Mesenteric fat pad (tissue), 1 donor: ENCODE results near the gene ADAMTS3. TPM values are rescaled to one million over a fixed set of nuclear protein-coding genes. Genes with fewer than 3 reads are reported as not detected.

Experiments used
- DNase-seq: peaks from one replicate; pipeline ENCODE4 v3.0.0-alpha.2; 2020; ENCODE audit warnings: low spot score
- long read RNA-seq: library from polyadenylated mRNA; unstranded; transcript quantifications from one replicate; pipeline ENCODE4 v2.0.0, GENCODE V29; 2020
- total RNA-seq: library from RNA; stranded (reverse); fragmentation: NEBNext Ultra II Directional; extraction: Animal tissue kit (Norgen Biotek cat#: 25700); gene quantifications from one replicate; pipeline ENCODE4 v1.2.1, GENCODE V29; 2021
- donor health status: DM: yes; HTN: yes; CAD: no.

The ADAMTS3 gene
- total RNA-seq: 2.1 TPM
- long read RNA-seq, partial matches to known transcripts: 0 of 2 reads
- long read RNA-seq, other reads (novel, unspliced or antisense): 2 of 2 reads

GRCh38 chr4:72568959-72569718 is at the start of gene ADAMTS3:
Gene ADAMTS3 (minus strand): TSS chr4:72569221. CDS start chr4:72568762, 459 bp downstream.
- DNase-seq: peak; percentile 90

GRCh38 chr4:72613959-72614358 is 44.9 kb upstream of the ADAMTS3 start:
- no peak for DNase-seq

GRCh38 chr4:72606751-72607150 is 37.7 kb upstream of the ADAMTS3 start:
- DNase-seq: no peak

- no peak for DNase-seq
Observed at GRCh38 chr4:72604324-72604723, 35.3 kb upstream of the ADAMTS3 start.

GRCh38 chr4:72602396-72603376 is 33.7 kb upstream of the ADAMTS3 start:
- DNase-seq: no peak

GRCh38 chr4:72591547-72592454 is 22.8 kb upstream of the ADAMTS3 start:
- no peak for DNase-seq

GRCh38 chr4:72587334-72587733 is 18.3 kb upstream of the ADAMTS3 start:
- DNase-seq: no peak

- no peak for DNase-seq
Observed at GRCh38 chr4:72582853-72583252, 13.8 kb upstream of the ADAMTS3 start.

- DNase-seq: no peak
Observed at GRCh38 chr4:72577211-72577610, 8.2 kb upstream of the ADAMTS3 start.

- DNase-seq: no peak
Observed at GRCh38 chr4:72571337-72571736, 2.3 kb upstream of the ADAMTS3 start.

GRCh38 chr4:72569719-72570235 is 756 bp upstream of the ADAMTS3 start:
- no peak for DNase-seq

GRCh38 chr4:72567821-72568675 is 973 bp downstream of the ADAMTS3 start:
- no peak for DNase-seq

GRCh38 chr4:72567036-72567435 is 2.0 kb downstream of the ADAMTS3 start:
- DNase-seq: no peak

GRCh38 chr4:72566464-72566972 is 2.5 kb downstream of the ADAMTS3 start:
- no peak for DNase-seq

GRCh38 chr4:72564789-72565188 is 4.2 kb downstream of the ADAMTS3 start:
- DNase-seq: no peak

GRCh38 chr4:72564184-72564583 is 4.8 kb downstream of the ADAMTS3 start:
- no peak for DNase-seq

GRCh38 chr4:72558655-72559054 is 10.4 kb downstream of the ADAMTS3 start:
- DNase-seq: no peak

GRCh38 chr4:72557021-72557420 is 12.0 kb downstream of the ADAMTS3 start:
- no peak for DNase-seq

- no peak for DNase-seq
Observed at GRCh38 chr4:72555377-72555831, 13.6 kb downstream of the ADAMTS3 start.
